ENCODE data around the gene APOC4.

GRCh38 chr19:44903216-44903601 lies 38.8 kb upstream of the APOC4 start:
- TF ChIP-seq POLR2A (IDR thresholded peaks at IDR 0.05), result no peak
- TF ChIP-seq CTCF (IDR thresholded peaks at IDR 0.05 in 4 of 5, conservative IDR thresholded peaks at IDR 0.05 in 1 of 5), result no peak

All from gastrocnemius medialis (tissue), 4 donors.